GM12874 (cell line): ENCODE measurements around the gene GON7.

ENCODE experiments used
- CTCF ChIP-seq: IDR thresholded peaks from 2 replicates; pipeline ENCODE4 v1.5.1; 2011; ENCODE audit warnings: low read depth, mild to moderate bottlenecking, control low read depth, low read length, moderate library complexity; ENCODE audit not compliant: insufficient read depth

Gene GON7

DNA sequence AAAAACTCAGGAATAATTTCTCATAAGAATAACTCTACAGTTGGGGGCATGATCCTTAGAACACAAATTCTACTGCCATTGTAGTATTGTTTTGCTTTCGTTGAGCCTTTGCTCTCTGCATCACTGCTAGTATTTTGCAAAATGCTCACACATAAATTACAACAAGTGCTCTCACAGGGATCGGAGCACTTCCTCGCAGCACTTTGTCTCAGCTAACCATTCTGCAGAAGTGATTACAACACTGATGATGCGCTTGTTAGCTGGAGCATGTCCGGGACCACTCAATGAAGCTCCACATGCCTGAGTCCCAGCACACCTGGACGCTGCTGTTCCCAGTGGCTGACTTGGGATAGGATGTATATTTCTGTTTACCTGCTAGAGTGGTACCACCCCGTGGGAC is 53.7 kb downstream of the GON7 start:
- TF ChIP-seq CTCF, result no peak
